ENCODE results near the gene NHLH2.

NHLH2 gene

GRCh38 chr1:115840605-115841460, at the start of gene NHLH2:
NHLH2 (minus strand) TSS chr1:115841126; CDS start chr1:115838372, 2,754 bp downstream.
- DNase-seq, result no peak

- DNase-seq, result no peak
Observed at GRCh38 chr1:115890580-115890979, 49.7 kb upstream of the NHLH2 start.

- DNase-seq, result no peak
Observed at GRCh38 chr1:115888976-115889375, 48.0 kb upstream of the NHLH2 start.

- DNase-seq, result no peak
Observed at GRCh38 chr1:115882913-115883902, 42.3 kb upstream of the NHLH2 start.

GRCh38 chr1:115880981-115881672, 40.2 kb upstream of the NHLH2 start:
- DNase-seq, result no peak

GRCh38 chr1:115879977-115880376, 39.1 kb upstream of the NHLH2 start:
- DNase-seq, result no peak

GRCh38 chr1:115877511-115877910, 36.6 kb upstream of the NHLH2 start:
- DNase-seq, result no peak

- DNase-seq, result no peak
Observed at GRCh38 chr1:115874904-115875303, 34.0 kb upstream of the NHLH2 start.

GRCh38 chr1:115874497-115874896, 33.6 kb upstream of the NHLH2 start:
- no peak for DNase-seq

GRCh38 chr1:115873184-115873583, 32.3 kb upstream of the NHLH2 start:
- no peak for DNase-seq

- DNase-seq, result no peak
Observed at GRCh38 chr1:115869064-115869463, 28.1 kb upstream of the NHLH2 start.

GRCh38 chr1:115867216-115867615, 26.3 kb upstream of the NHLH2 start:
- DNase-seq, result no peak

- no peak for DNase-seq
Observed at GRCh38 chr1:115865704-115866380, 24.9 kb upstream of the NHLH2 start.

- no peak for DNase-seq
Observed at GRCh38 chr1:115862403-115862802, 21.5 kb upstream of the NHLH2 start.

- no peak for DNase-seq
Observed at GRCh38 chr1:115854005-115854404, 13.1 kb upstream of the NHLH2 start.

GRCh38 chr1:115850937-115851336, 10.0 kb upstream of the NHLH2 start:
- no peak for DNase-seq

- DNase-seq, result no peak
Observed at GRCh38 chr1:115847787-115848186, 6.9 kb upstream of the NHLH2 start.

- DNase-seq, result no peak
Observed at GRCh38 chr1:115842948-115843347, 2.0 kb upstream of the NHLH2 start.

- no peak for DNase-seq
Observed at GRCh38 chr1:115839679-115840237, 1.2 kb downstream of the NHLH2 start.

- no peak for DNase-seq
Observed at GRCh38 chr1:115839029-115839678, 1.8 kb downstream of the NHLH2 start.

- no peak for DNase-seq
Observed at GRCh38 chr1:115838431-115839028, 2.4 kb downstream of the NHLH2 start.

All from 8988T (cell line).